COLO668 (cell line): Measurements from ENCODE around the gene NEDD9.

Source experiments
- DNase-seq: peaks from one replicate; lab custom pipeline; 2025; ENCODE audit not compliant: unreplicated experiment; lab: John Stamatoyannopoulos, UW

Gene NEDD9

GRCh38 chr6:11202513-11203305 lies 29.8 kb downstream of the NEDD9 start:
- DNase-seq, result no peak

DNA sequence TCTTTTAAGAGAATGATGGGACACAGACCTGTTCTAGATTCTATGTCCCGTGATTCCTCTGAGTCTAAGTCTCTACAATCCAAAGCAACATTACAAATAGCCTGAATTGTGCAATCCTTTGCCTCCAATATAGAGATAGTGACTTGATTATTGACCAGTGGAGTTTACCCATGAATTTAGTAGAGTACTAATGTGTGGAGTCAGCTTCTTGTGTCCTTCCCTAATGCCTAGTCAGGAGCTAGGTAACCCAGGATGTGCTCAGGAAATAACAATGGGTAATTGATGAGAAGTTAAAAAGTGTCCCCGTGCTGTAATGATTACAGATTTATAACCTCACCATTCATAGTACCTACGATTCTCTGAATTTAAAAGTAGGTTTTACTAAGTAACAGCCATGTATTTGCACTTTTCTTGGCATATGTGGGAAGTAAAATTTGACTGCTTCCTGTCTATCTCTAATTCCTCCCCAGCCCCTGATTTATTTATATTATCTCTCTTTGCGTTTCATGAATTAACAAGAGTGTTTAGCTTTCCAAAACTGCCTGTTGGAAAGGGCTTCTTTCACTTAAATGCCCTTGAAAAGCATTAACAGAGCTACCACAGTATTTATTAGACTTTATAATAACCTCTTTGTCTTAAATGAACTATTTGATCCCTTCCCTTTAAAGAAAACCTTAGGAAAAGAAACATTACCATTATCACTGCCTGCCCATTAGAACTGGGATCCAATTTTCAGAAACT lies 30.5 kb downstream of the NEDD9 start:
- no peak for DNase-seq

- no peak for DNase-seq
Observed at GRCh38 chr6:11201015-11201414, 31.5 kb downstream of the NEDD9 start.

GRCh38 chr6:11200356-11200755 lies 32.1 kb downstream of the NEDD9 start:
- no peak for DNase-seq

DNA sequence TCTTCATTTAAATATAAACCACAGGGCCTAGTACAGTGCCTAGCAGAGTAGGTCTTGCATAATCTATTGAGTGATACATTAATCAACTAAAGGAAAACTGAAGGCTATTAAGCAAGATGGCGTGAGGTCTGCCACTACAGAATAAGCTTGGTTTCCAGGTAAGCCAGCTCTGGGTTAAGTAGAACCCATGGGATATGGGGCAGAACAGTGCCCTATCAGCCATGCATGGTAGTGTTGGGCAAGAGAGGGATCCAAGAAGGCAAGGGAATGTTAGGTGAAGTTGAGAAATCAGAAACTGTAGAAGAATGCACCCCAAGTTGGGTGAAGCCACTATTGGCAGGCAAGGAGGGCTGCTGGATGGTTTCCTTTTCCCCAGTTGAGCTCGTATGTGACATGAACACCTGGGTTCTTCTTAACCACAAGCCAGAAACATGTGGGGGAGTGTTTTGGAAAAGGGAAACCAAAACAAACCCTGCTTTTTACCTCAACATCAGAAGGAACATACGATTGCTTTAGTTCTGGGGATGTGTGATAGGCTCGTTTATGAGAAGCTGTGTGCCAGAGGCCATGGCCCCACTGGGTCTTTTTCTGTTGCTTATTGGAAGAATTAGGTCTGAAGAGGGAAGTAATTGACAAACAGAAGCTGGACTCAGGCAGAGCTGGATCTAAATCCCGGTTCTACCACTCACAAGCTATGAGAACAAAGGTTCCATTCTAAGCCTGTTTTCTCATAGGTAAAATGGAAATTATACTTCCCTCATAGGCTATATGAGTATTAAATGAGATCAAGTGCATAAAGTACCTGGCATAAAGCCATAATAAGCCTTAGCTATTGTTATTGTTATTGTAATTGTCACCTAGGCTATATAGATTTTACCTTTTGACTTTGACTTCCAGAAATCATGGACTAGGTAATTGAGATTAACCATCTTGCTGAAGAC lies 33.5 kb downstream of the NEDD9 start:
- DNase-seq, result no peak

DNA sequence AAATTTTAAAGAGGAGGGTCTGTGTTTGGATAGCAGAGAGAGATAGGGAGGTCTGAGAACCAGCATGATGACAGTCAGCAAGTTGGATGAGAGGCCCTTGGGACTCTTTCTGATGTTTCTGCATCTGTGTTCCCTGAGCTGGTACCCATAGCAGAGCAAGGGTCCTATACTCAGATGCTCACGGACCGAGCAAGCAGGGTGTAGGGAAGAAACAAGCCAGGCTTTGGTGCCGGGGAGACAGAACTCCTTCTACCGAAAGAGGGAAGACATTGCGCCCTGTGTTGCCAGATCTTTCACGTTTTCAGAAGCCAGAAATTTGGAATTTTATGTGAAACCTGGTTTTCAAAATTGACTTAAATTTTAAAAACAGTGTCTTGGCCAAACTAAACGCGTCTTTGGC lies 34.6 kb downstream of the NEDD9 start:
- no peak for DNase-seq

DNA sequence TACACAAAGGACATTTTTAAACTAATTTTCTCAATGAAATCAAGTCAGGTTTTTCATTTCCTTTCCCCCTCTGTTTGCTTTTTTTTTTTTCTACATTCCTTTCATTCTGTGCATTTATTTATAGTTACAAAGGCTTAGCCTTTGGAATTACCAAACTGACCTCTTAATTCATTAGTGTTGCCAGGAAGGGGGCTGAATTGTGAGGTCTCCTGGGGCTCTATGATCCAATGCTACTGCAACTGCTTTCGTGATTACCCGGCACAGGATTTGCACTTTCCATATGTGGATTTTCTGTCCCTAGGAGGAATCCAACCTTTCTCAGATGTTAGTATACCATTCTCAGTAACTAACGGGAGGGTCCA lies 35.3 kb downstream of the NEDD9 start:
- DNase-seq, result no peak

GRCh38 chr6:11196511-11197174 lies 35.8 kb downstream of the NEDD9 start:
- DNase-seq, result no peak

DNA sequence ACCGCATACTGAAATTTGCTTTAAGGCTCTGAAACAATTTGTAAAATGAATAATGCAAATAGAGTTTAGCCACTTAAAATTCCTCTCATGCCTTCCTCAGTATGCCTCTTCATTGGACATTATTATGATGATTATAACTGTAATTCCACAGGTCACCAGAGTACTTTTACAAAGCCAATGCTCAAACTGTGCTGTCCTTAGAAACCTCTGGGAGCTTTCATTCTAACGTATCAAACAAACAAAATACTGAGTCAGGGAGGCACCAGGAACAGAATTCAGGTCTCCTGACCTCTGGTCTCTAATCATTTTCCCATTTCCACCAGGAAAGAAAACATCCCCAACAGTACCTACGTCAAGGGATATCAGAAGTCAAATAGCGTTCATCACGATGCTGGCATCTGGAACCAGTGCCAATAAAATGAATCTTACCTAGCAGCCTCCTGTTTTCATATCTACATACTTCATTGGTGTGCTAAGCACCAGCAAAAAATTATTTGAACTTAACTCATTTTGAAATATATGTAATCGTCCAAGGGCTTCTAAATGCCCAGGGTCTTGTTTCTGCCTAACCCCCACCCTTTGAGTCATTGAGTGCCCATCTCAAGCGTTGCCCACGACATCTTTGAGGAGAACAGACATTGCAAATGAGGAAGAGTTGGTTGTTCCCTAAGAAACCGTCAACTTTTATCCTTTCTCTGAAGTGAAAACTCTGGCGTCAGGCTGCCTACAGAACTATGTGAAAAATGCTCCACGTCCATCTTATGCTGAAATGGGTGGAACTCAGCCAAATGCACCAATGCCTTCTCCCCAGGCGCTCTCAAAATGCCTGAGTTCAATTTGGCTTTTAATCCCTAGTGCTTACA lies 37.9 kb downstream of the NEDD9 start:
- DNase-seq, result no peak

- no peak for DNase-seq
Observed at GRCh38 chr6:11193434-11193833, 39.0 kb downstream of the NEDD9 start.

DNA sequence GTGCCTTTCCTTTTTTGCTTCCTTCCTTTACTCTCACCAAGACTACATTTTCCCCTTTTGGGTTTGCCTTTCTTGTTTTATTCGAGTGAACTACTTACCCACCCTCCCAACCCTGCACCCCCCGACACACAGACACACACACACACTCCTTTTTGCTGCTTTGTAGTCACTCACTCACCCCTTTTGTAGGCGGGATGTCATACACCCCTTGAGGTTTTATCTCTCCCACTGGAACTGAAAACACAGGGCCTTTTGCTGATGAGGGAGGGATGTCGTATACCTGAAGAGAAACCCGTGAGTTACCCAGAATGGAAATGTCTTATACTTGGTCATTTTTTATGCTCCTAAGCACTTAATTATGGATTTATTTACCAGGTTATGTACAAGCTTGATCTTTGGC lies 40.3 kb downstream of the NEDD9 start:
- DNase-seq, result no peak

DNA sequence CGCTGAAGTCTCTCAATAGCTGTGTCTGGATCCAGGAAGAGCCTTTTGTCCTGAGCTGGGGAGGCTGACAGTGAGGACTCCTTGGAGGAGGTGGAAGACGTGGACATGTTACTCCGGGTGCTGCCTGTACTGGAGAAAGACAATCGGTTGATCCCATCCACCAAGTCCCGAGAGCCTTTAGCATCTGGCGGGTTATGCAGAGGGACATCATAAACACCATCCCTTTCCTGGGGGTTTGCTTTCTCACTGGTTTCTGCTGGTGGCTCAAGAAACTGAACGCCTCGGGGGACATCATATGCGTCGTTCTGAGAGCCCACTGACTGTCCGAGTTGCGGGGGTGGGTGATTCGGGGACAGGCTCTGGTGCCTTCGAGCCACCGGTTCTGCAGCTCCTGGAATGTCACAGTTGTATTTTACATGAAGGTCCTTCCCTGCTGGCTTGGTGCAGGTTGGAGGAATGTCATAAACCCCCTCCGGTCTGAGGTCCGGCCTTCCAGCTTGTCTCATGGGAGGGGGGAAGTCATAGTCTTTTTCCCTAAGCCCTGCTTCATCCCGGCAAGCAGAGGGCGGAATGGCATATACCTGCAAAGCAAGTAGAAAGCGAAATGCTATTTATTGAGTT lies 41.7 kb downstream of the NEDD9 start:
- no peak for DNase-seq

DNA sequence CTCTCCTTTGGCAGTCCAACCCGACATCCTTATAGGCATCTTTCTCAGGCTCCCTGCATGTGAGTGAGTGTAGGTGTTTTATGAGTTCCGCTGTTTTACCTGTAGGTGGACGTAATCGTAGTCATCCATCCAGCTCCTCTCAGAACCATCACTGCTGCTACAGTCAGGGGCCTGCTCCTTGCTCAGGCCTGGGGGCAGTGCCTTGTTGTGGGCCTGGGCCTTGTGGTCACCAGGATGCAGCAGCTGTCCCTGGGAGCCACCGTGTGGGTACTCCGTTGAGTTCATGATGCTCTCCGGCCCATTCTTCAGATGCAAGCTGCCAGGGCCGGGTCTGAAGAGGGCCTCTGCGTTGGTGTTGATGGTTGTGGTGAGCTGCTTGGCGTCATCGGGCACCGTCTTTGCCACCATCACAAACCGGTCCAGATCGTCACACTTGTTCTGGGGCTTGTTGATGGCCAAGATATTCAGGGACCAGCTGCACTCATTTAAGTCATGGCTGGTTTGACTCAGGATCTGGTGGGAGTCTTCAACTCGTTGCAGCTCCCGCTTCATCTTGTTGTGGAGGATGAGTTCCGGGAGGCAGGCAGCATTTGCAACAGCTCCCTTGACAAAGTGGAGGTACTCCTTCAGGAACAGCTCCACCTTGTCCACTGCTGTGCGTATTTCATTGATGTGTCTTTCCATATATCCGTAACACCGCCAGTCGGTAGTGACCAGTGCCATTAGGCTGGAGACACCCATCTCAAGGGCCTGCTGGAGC lies 42.4 kb downstream of the NEDD9 start:
- no peak for DNase-seq

GRCh38 chr6:11188161-11188915 lies 44.1 kb downstream of the NEDD9 start:
- peak; percentile 10 for DNase-seq

- no peak for DNase-seq
Observed at GRCh38 chr6:11187301-11187700, 45.2 kb downstream of the NEDD9 start.

DNA sequence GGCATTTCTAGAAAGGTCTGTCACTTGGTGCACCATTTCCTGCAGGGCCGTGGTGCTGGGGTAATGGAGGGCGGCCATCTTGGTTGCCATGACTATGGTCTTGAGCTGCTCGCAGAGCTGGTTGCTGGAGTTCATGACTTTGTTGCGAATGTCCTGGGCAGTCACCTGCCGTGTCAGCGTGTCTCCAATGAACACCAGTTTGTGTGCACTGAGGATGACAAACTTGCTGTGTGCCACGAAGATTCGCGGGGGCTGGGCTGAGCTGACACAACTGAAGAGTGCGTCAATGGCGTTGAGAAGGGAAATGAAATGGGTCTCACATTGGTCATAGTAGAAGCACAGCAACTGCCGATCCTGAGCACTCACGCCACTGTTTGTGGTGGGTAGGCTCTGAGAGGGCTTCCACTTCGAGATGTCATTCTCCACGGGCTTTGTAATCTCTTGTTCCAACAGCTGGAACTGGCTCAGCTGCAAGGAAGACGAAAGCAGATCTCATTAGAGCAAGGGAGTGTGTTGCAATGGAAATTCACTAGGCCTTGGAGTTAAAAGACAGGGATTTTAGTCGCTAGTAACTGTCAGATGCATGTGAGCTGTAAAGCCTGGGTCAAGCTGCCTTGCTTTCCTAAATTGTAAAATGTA lies 47.1 kb downstream of the NEDD9 start:
- no peak for DNase-seq

- no peak for DNase-seq
Observed at GRCh38 chr6:11183761-11184362, 48.6 kb downstream of the NEDD9 start.
